Kidney tubule cell (primary cell): Measurements from ENCODE around the gene HECW1.
A peak's percentile ranks its signal among the peaks of the same experiment; 100 is the strongest.
"Not testable (repeated sequence)": the region's sequence is repeated elsewhere in the genome, so short reads cannot be mapped to it uniquely, and the experiment has no call there.

Source experiments
- DNase-seq: peaks from one replicate; pipeline ENCODE4 v3.0.0-alpha.2; 2018; ENCODE audit warnings: low spot score

HECW1 gene

GRCh38 chr7:43540471-43540870 is 428.0 kb downstream of the HECW1 start:
- no peak for DNase-seq

DNA sequence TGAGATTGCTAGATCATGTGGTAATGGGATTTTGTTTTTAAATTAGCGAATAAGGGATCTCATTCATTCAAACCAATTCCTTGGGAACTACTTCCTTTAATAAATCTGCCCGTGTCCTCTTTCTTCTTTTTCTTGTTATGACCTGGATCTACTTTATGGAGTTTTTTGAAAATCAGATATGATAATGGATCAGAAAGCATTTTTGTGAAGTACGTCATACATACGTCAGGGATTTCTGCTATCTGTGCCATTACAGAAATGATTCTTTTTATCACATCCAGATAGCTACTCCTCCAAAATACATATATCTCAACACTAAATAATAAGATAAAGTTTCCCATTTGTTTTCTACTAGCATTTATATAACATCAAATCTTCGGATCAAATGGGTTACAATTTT is 430.3 kb downstream of the HECW1 start:
- DNase-seq = no peak

GRCh38 chr7:43546231-43546630 is 433.8 kb downstream of the HECW1 start:
- DNase-seq = no peak

DNA sequence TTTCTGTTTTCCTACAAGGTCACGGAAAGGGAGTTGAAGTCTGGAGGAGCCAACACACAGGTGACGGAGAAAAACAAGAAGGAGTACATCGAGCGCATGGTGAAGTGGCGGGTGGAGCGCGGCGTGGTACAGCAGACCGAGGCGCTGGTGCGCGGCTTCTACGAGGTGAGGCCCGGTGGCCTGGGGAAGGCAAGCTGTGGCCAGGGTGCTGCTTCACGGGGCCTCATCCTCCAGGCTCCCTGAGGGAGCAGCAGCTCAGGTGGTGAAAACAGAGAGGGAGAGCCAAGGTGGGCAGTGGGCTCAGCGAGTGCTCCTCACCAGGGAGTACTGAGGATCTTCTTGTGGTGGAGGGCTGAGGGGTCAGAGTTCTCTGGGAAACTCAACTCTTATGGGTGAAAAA is 438.0 kb downstream of the HECW1 start:
- DNase-seq = no peak

DNA sequence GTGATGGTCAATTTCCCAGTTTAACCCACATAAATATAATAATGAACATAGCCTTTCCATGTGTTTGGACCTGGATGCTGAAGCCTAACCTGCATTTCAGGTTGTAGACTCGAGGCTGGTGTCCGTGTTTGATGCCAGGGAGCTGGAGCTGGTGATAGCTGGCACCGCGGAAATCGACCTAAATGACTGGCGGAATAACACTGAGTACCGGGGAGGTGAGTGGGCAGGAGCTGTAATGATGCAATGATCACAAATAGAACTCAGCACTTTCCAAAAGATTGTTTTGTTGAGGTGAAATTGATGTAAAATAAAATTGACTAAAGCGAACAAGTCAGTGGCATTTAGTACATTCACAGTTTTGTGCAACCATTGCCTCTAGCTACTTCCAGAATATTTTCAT is 439.7 kb downstream of the HECW1 start:
- DNase-seq = no peak

DNA sequence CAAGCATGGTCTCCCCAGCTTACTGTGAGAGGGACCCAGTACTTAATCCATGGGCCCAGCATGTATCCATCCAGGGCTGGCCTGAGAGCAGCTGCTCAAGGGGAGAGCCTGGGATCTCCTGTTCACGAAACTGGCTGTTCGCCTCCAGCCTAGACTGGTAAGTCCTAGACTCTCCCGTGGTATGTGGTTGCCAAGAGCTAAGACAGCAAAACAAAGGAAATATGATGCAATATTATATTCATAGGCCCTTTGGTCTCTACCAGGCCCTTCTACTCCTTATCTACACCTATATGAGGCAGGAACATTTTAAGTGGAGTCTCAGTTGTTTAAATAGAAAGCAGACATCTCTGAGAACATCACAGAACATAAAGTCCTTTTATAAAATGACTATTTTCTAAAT is 441.6 kb downstream of the HECW1 start:
- no peak for DNase-seq

- no peak for DNase-seq
These were observed 442.0 kb downstream of the HECW1 start for GRCh38 chr7:43554423-43554822.

DNA sequence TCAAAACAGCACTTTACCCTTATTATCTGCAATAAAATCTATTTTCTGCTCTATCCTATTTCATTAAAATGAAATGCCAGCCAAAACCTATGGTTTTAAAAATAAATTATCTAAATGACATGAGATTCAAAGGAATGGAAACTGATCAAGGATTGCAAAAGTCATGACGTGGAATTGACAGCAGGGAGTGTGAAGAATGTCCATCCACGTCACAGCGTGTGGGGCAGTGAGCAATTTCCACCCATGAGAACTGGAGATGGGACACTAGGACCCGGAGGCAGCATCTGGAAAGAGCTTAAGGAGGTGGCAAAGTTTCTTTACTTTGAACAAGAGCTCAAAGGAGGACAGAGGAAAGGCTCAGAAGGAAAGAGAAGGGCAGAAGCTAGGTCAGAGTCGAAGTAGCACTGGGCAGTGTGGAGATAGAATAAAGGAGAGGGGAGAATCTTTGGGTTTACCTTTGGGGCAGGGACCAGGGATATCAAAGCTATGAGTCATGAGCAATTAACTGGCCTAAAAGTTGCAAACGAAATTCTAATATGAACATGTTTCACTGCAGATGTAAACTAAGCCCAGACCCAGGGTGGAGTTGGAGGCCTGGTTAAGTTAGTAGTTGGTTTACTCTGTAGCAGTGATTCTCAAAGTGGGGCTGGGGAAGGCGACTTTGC is 445.5 kb downstream of the HECW1 start:
- no peak for DNase-seq

GRCh38 chr7:43559171-43559945 is 446.9 kb downstream of the HECW1 start:
- no peak for DNase-seq

DNA sequence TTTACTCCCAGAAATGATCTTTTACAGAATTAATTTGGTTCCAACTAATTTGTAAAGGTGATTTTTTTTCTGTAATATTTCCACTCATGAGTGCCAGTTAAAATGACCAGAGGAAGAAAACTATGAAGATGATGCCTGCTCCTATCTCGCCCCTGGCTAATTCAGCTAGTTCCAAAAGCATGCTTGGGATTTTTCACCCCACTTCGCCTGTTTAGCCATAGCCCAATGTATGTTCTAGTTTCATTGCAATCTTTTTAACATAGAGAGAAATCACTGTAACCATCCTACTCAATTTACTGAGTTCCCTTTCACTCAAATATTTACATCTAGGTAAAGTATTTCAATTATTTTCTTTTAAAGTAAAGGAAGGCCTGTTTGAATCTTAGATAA is 447.5 kb downstream of the HECW1 start:
- no peak for DNase-seq

DNA sequence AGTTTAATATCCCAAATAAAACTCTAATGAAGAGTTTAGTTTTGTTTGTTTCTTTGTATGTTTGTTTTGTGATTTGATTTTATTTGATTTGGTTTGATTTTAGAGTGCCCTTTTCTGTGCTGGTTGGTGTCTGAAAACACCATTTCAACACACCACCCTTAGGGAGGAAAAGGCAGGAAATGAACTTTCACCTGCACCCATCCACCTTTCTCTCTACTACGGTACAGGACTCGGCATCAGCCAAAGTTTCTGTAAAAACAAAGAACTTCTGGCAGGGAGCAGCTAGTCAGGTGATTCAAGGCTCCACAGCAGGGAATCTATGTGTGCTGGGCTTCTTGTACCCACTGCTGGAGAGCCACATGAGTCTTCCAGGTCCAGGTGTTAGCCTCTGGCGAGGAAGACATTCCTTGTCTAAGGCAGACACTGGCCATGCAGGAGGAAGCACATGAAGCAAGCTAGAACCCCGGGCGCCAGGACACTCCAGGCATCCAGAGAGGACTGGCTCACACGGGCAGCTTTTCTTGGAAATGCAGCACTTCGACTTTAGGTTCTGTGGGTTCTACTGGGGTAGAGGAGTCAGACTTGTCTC is 448.4 kb downstream of the HECW1 start:
- no peak for DNase-seq

DNA sequence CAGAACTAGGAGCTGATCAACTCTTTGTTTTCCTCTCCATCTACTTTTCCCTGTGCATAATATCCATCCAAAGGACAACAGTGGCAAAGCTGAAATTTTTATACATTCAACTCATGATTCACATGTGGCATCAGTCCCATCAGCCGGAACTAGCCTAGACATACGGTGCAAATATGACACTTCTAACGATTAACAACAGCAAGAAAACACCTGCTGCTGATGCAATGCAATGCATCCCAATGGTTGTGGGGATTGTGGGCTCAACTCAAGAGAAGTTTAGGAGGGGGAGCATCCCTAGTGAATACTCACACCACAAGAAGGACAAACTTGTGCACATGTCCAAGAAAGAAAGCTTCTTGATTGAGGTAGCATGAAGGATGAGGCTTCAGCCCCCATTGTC is 449.9 kb downstream of the HECW1 start:
- no peak for DNase-seq

- no peak for DNase-seq
These were observed 453.3 kb downstream of the HECW1 start for GRCh38 chr7:43565786-43566185.

DNA sequence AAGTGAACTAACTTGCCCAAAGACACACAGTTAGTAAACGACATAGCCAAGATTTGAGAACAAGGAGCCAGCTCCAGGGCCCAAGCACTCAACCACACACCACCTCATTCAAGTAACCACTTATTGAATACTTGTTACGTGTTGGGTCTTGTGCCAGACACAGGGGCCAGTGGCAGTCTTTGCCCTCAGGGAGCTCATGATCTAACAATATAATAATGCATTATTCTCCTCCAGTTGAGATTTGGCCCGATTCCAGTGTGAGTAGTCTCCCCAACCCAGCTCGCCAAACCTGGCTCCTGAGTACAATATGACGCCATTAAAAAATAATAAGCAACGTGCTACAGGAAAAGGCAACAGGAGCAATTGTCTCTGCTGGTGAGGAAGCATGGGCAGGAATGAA is 456.1 kb downstream of the HECW1 start:
- DNase-seq = peak; percentile 38

GRCh38 chr7:43569424-43569823 is 457.0 kb downstream of the HECW1 start:
- DNase-seq = peak; percentile 87

GRCh38 chr7:43570688-43571365 is 458.4 kb downstream of the HECW1 start:
- DNase-seq = peak; percentile 45

GRCh38 chr7:43572516-43573049 is 460.1 kb downstream of the HECW1 start:
- peak; percentile 97 for DNase-seq

- not testable (repeated sequence) for DNase-seq
These were observed 461.4 kb downstream of the HECW1 start for GRCh38 chr7:43573832-43574231.

DNA sequence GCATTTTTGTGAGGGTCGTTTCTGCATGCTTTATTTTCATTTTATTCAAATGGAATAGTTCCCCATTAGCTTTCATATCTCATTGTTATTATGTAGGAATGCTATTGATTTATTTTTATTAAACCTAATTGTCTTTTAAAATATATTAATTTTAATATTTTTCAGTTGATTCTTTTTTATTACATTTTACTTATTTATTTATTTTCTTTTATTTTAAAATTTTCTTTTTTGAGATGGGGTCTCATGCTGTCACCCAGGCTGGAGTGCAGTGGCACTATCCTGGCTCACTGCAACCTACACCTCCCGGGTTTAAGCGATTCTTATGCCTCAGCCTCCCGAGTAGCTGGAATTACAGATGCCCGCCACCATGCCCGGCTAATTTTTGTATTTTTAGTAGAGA is 463.1 kb downstream of the HECW1 start:
- DNase-seq = no peak

DNA sequence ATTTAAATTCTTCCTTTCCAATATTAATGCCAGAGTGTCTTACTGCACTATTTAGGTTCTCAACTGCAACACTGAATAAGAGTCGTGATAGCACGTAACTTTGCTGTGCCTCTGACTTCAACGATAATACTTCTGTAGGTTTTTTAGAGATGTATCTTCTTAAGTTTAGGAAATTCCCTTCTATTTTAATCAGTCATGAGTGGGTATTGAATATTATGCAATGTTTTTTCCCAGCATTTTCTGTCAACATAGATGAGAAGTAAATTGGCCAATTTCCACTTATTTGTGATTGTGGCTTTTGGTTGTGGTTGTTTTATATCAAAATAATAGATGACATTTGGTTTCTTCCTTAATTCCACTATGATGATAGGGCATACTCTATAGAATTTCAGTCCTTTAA is 463.8 kb downstream of the HECW1 start:
- DNase-seq = no peak

GRCh38 chr7:43577485-43577951 is 465.1 kb downstream of the HECW1 start:
- no peak for DNase-seq
